Nephron (organoid): ENCODE data around the gene CDC14B.
A peak's percentile ranks its signal among the peaks of the same experiment; 100 is the strongest.

ENCODE experiments used
- H3K27ac Mint-ChIP-seq, 3 experiments: 2 replicates each; pipeline ENCODE4 v1.8.0; 2020; ENCODE audit warnings: mixed read lengths in 3 of 3, mild to moderate bottlenecking in 2 of 3, moderate library complexity in 1 of 3
- H3K27me3 Mint-ChIP-seq: 2 replicates; pipeline ENCODE4 v1.8.0; 2021; ENCODE audit warnings: low read depth, mild to moderate bottlenecking, moderate library complexity, mixed read lengths
- H3K36me3 Mint-ChIP-seq: 2 replicates; pipeline ENCODE4 v1.8.0; 2020; ENCODE audit warnings: low read depth, mixed read lengths
- H3K4me1 Mint-ChIP-seq: 2 replicates; pipeline ENCODE4 v1.8.0; 2020; ENCODE audit warnings: mixed read lengths
- H3K4me3 Mint-ChIP-seq, 3 experiments: 2 replicates each; pipeline ENCODE4 v1.8.0; 2020; ENCODE audit warnings: mild to moderate bottlenecking in 3 of 3, mixed read lengths in 3 of 3, moderate library complexity in 2 of 3
- H3K9me3 Mint-ChIP-seq: 2 replicates; pipeline ENCODE4 v1.8.0; 2020; ENCODE audit warnings: mixed read lengths
- TF ChIP-seq, protein P1 (sequence below), 3 experiments: fragments of 200-600 bp; sonication (generic); IDR thresholded peaks; one replicate each; pipeline ENCODE4 v1.5.0; 2021; ENCODE audit warnings: antibody characterized with exemption in 3 of 3; ENCODE audit not compliant: unreplicated experiment in 3 of 3

Gene CDC14B

DNA sequence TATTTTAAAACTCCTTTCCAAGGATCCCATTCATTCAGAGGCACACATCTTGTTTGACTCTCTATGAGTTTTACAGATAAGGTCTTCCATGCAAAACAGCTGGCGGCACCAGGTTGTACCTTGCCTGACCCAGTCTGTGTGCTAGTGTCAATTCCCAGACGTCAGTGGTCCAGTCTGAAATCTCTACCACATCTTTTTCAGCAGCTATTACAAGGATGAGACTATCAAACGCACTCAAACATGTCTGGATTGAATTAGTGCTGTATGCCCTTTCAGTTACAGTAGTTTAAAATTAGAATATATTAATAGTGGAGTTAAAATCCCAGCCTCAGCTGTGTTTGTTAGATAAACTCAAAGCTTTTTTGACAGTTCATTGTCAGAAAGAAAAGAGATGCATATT, 11.7 kb downstream of the CDC14B start:
- H3K4me1 Mint-ChIP-seq = peaks cover 46% of the 10 kb centered on the region
- TF ChIP-seq, protein P1, sequence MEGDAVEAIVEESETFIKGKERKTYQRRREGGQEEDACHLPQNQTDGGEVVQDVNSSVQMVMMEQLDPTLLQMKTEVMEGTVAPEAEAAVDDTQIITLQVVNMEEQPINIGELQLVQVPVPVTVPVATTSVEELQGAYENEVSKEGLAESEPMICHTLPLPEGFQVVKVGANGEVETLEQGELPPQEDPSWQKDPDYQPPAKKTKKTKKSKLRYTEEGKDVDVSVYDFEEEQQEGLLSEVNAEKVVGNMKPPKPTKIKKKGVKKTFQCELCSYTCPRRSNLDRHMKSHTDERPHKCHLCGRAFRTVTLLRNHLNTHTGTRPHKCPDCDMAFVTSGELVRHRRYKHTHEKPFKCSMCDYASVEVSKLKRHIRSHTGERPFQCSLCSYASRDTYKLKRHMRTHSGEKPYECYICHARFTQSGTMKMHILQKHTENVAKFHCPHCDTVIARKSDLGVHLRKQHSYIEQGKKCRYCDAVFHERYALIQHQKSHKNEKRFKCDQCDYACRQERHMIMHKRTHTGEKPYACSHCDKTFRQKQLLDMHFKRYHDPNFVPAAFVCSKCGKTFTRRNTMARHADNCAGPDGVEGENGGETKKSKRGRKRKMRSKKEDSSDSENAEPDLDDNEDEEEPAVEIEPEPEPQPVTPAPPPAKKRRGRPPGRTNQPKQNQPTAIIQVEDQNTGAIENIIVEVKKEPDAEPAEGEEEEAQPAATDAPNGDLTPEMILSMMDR (IDR thresholded peaks at IDR 0.05; ENCODE audit: unreplicated experiment in 3 of 3) = no peak
- no peak overlapping the region for H3K27ac Mint-ChIP-seq
- peaks cover 1% of the 10 kb centered on the region for H3K36me3 Mint-ChIP-seq
- H3K4me3 Mint-ChIP-seq = no peak overlapping the region
- no peaks in the 10 kb centered on the region for H3K9me3 Mint-ChIP-seq
- no peaks in the 10 kb centered on the region for H3K27me3 Mint-ChIP-seq

DNA sequence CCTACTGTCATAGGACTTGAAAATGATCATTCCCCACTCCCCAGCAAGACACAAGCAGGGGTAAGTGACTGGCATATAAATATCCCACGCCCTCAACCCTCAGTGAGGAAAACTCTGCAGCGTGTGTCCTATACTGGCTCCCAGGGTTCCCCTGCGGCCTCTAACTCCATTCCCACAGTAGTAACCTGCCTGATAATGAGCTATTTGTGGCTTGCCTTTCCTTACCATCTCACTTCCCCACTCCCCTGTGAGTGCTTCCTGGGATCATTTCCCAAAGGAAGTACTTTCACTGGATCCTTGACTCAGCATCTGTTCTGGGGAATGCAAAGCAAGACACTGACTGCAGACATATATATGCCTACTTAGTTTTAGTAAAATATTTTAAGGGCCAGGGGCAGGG, 14.3 kb downstream of the CDC14B start:
- Mint-ChIP-seq H3K36me3 (peaks cover 14% of the 10 kb centered on the region), H3K27me3 (no peaks in the 10 kb centered on the region), H3K9me3 (no peaks in the 10 kb centered on the region), H3K27ac (peak overlapping the region in 1 of 3 experiments; percentile 61), H3K4me1 (peaks cover 31% of the 10 kb centered on the region), H3K4me3 (no peak overlapping the region)
- TF ChIP-seq, protein P1 (IDR thresholded peaks at IDR 0.05; ENCODE audit: unreplicated experiment in 3 of 3) = no peak

DNA sequence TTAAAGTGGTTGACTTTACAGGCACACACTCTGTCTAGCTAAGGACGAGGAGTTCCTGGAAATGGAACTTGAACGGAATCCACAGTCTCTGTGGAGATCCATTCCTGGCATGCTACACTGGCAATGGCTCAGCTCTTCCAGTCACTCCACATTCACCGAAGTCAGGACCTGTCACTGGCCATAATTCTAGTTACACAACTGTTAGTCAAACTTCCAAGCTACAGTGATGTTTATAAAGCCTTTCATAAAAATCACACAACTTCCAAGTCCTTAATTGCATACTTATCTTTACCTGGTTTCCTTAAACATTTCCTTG, 15.7 kb downstream of the CDC14B start:
- Mint-ChIP-seq H3K4me3 (no peak overlapping the region), H3K27me3 (no peaks in the 10 kb centered on the region), H3K9me3 (no peaks in the 10 kb centered on the region), H3K36me3 (peaks cover 19% of the 10 kb centered on the region), H3K27ac (peak overlapping the region in 2 of 3 experiments; percentile 37 to 44), H3K4me1 (peaks cover 31% of the 10 kb centered on the region)
- TF ChIP-seq, protein P1 (IDR thresholded peaks at IDR 0.05; ENCODE audit: unreplicated experiment in 3 of 3) = no peak

DNA sequence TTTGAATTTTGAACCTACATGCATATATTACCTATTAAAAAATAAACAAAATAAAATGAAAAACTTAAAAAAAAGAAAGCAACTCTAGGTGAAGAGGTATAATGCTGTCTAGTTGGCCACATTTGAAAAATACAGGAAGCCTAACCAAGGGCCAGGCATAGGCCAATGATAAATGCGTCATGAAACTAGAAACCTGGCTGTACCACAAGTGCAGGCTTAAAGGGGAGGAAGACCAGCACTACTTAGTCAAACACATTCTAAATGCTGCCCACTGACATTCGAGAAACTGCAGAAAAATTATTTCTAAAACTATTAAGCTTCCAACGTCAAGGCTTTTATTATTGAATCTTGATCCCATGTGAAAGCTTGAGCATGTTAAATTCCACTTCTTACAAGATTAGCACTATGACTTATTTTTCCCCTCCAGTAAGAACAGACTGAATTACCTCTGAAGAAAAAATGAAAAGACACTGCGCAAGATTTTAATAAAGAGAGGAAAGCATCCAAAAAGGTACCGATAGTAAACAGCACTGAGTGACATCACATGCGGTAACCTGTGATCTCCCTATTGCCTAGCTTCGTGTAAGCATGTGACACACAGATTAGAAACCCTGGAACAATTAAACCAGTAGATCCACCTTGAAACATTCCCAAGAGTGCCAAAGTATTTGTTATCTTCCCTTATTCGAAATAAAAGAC, 16.2 kb downstream of the CDC14B start:
- Mint-ChIP-seq H3K9me3 (no peaks in the 10 kb centered on the region), H3K36me3 (peaks cover 19% of the 10 kb centered on the region), H3K4me3 (peak overlapping the region in 1 of 3 experiments; percentile 0), H3K4me1 (peaks cover 30% of the 10 kb centered on the region), H3K27me3 (no peaks in the 10 kb centered on the region), H3K27ac (peak overlapping the region in 2 of 3 experiments; percentile 37 to 44)
- TF ChIP-seq, protein P1 (IDR thresholded peaks at IDR 0.05; ENCODE audit: unreplicated experiment in 3 of 3) = no peak

DNA sequence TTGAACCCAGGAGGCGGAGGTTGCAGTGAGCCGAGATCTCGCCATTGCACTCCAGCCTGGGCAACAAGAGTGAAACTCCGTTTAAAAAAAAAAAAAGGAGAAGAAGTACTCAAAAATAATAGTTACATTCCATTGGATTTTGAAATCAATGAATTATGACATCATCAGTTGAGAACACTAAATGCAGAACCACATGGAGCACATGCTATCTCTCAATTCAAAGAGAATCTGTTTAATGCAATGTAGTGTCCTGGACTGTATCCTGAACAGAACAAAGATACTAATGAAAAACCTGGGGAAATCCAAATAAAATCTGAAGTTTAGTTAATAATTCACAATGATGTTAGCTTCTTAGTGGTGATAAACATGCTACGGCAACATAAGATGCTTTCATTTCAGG, 20.3 kb downstream of the CDC14B start:
- Mint-ChIP-seq H3K27ac (no peak overlapping the region), H3K36me3 (peaks cover 23% of the 10 kb centered on the region), H3K4me3 (no peak overlapping the region), H3K4me1 (peaks cover 14% of the 10 kb centered on the region), H3K27me3 (no peaks in the 10 kb centered on the region), H3K9me3 (no peaks in the 10 kb centered on the region)
- TF ChIP-seq, protein P1 (IDR thresholded peaks at IDR 0.05; ENCODE audit: unreplicated experiment in 3 of 3) = no peak

DNA sequence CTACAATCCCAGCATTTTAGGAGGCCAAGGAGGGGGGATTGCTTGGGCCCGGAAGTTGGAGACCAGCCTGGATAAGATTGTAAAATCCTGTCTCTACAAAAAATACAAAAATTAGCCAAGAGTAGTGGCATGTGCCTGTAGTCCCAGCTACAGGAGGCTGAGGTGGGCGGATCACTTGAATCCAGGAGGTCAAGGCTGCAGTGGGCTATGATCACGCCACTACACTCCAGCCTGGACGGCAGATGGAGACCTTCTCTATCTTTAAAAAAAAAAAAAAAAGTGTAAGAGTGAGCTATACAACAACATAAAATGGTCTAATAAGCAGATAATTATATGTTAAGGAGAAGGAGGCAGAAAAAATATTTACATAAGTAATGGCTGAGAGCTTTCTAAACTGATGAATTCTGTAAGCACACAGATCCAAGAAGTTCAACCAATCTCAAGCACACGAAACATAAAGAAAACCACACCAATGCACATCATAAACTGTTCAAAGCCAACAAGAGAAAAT, 23.0 kb downstream of the CDC14B start:
- H3K27me3 Mint-ChIP-seq = no peaks in the 10 kb centered on the region
- H3K27ac Mint-ChIP-seq = peak overlapping the region in 2 of 3 experiments; percentile 13 to 80
- peaks cover 13% of the 10 kb centered on the region for H3K36me3 Mint-ChIP-seq
- no peaks in the 10 kb centered on the region for H3K9me3 Mint-ChIP-seq
- H3K4me1 Mint-ChIP-seq = no peaks in the 10 kb centered on the region
- no peak overlapping the region for H3K4me3 Mint-ChIP-seq
- TF ChIP-seq, protein P1 (IDR thresholded peaks at IDR 0.05; ENCODE audit: unreplicated experiment in 3 of 3) = no peak
